Measurements from ENCODE around the gene POLR2E.

The POLR2E gene

DNA sequence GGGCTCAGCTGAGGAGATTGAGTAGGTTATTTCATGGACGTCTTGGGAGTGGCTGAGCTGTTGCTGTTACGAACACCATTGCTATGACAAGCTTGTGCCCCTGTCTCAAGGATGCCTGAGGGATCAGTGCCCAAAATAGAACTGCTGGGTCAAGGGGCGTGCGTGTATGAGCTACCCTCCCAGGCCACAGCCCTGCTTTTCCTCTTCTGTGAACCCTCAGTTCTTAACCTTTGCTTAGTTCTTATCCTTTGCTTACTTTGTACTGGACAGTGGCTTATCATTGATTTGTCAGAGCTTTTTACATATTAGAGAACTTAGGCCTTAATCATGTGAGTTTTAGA, 19.2 kb downstream of the POLR2E start:
- DNase-seq = no peak

GRCh38 chr19:1074544-1075283, 20.5 kb downstream of the POLR2E start:
- peak in 1 of 2 donors; percentile 33 for DNase-seq

- no peak for DNase-seq
Observed at GRCh38 chr19:1073956-1074517, 21.1 kb downstream of the POLR2E start.

GRCh38 chr19:1073063-1073955, 21.9 kb downstream of the POLR2E start:
- DNase-seq = no peak

- no peak for DNase-seq
Observed at GRCh38 chr19:1072371-1073015, 22.7 kb downstream of the POLR2E start.

DNA sequence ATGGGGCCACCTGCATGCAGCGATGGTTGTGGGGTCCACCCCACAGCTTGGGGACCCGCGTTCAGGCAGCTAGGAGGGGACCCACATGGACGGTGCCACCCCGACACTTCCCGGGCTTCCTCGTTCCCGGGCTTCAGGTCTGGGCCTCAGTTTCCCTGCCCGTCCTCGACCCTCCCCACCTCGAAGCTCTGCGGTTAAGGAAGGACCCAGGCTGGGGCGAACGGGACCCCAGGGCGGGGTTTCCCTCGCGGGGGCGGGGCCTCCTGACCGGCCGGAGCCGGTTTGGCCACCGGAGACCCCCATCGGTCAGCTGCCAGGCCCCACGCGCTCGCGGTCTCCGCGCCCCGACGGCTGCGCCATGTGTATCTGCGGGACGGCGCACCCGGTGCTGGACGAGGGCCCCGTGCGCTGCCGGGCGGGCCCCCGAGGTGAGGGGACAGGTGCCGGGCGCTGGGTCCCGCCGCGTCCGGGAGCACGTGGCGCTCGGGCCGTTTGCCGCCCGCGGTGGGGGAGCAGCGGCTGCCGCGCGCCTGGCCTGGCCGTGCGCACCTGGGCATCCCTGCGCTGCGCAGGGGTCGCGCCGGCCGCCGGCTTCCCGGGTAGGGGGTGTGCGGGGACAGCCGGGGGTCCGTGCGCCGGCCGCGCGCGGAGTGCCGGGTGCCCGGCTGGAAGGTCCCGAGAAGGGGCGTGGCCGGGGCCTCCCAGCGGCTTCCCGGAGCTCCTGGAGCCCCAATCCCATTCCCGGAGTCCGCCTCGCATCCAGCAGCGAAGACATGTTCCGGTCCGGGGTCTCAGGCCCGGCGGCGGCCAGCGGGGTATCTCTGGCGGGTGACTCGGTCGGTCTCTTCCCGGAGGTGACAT, 24.0 kb downstream of the POLR2E start:
- no peak for DNase-seq

- no peak for DNase-seq
Observed at GRCh38 chr19:1070576-1070930, 24.6 kb downstream of the POLR2E start.

GRCh38 chr19:1069009-1069779, 26.0 kb downstream of the POLR2E start:
- peak; percentile 13 to 16 for DNase-seq

GRCh38 chr19:1068009-1069001, 26.9 kb downstream of the POLR2E start:
- peak in 1 of 2 donors; percentile 21 for DNase-seq

DNA sequence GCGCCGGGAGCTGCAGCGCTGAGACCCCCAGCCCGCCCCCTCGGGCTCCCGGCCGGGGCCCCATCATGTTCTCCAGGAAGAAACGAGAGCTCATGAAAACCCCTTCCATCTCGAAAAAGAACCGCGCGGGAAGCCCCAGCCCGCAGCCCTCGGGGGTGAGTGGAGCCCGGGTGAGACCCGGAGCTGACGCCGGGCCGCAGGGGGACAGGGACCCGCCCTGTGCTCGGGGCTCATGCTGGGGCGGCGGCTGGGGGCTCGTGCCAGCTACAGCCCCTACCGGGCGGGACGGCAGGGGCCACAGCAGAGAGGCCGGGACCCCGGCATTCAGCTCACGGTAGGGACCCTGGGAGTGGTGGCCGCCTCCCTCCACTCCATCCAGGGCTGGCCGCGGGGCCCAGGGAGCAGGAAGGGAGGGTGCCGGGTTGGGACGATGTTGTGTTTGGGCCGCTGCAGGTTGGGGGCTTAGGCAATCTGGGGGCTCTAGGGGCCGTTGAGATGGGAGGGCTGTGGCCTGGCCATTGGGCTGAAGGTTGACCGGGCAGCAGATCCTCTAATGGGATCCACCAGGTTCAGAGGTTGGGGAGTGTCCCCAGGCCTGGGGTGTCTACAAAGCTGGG, 27.7 kb downstream of the POLR2E start:
- no peak for DNase-seq

- DNase-seq = no peak
Observed at GRCh38 chr19:1066748-1067340, 28.3 kb downstream of the POLR2E start, which contains the start of gene ARHGAP45. Gene ARHGAP45 (plus strand): TSS chr19:1067167. CDS start chr19:1067406, 239 bp downstream.

DNA sequence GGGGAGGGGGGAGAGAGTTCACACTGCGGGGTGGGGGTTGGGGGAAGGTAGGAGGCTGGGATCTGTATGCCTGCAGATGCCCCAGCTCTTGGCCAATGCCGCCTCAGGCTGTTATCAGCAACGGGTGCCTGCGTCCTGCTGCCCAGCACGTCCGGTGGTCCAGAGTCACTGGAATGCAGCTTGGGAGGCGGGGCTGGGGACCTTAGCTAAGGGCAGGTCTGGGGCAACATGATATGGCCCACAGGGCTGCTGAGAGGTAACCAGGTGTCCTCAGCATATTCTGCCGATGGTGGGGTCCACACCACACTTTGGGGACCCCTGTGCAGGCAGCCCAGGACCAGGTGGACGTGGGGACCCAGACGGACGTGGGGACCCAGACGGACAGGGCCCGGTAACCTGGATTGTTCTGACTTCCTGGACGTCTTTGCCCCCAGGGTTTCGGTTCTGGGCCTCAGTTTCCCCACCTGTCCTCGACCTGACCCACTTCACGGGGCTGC, 28.9 kb downstream of the POLR2E start:
- no peak for DNase-seq

DNA sequence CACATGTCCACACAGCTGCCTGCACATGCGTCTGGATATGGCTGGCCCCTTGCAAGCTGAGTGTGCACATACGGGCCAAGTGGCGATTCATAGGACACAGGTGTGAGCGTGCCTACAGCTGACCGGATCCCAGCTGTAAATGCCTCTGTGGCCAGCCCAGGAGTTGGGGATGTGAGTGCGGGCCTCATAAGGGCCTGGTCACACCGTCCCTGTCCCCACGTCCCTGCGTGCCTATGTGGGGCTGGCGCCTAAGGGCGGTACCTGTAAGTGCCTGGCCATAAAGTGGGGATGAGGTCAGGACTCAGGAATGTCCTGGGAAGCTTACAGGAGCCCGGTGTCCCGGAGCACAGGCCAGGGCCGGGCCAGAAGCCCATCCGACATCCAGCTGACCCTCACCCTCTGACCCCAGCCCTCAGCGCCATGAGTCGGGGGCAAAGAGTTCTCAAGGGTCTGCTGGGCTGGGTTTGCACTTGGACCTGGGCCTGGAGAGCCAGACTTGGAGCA, 29.5 kb downstream of the POLR2E start:
- no peak for DNase-seq

- DNase-seq = no peak
Observed at GRCh38 chr19:1064661-1065605, 30.2 kb downstream of the POLR2E start.

DNA sequence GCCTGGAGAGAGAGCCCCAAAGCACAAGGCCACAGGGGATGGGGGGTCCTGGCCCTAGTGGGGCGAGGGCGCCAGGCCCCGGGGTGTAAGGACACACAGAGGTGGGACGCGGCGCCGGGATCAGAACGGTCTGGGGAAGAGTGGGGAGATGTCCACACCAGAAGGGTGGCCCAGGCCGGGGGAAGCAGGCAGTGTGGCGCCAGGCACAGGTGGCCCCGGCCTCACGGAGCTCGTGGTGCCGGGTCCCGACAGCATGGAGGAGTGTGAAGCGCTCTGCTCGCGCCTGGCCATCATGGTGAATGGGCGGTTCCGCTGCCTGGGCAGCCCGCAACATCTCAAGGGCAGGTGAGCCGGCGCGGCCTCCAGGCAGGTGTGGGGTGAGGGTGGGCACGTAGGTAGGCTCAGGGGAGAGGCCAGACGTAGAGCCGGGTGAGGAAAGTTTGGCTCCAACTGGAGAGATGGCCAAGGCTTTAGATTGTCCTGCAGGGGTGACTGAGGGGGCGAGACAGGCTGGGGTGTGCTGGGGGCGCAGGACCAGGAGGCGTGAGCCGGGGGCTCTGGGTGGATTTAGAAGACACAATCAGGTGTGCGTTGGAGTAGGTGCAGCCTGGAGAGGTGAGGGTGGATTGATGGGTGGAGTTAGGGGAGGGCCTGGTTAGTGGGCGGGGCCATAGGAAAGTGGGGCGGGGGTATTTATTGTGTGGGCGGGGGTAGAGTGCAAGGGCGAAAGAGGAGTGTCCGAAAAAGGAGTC, 31.1 kb downstream of the POLR2E start:
- DNase-seq = no peak

GRCh38 chr19:1063030-1063908, 31.9 kb downstream of the POLR2E start:
- DNase-seq = no peak
